Liver (tissue), 3 donors: ENCODE data around the gene UBL3.
A peak's percentile ranks its signal among the peaks of the same experiment; 100 is the strongest.

ENCODE experiments used
- CTCF ChIP-seq: fragments of 150-350 bp; IDR thresholded peaks from 2 replicates; pipeline ENCODE4 v1.5.1; 2017; ENCODE audit warnings: improper control_type of control experiment, low read depth, low read length; ENCODE audit not compliant: missing input control
- HNF4G ChIP-seq: IDR thresholded peaks from 2 replicates; pipeline ENCODE4 v1.6.1; 2016; ENCODE audit warnings: antibody characterized with exemption
- RAD21 ChIP-seq, 2 donors: IDR thresholded peaks; 2 replicates each; pipeline ENCODE4 v1.6.1; 2016; ENCODE audit warnings: antibody characterized with exemption in 2 of 2, mild to moderate bottlenecking in 2 of 2
- RXRA ChIP-seq, 2 donors: IDR thresholded peaks; 2 replicates each; pipeline ENCODE4 v1.6.1; 2017 to 2018; ENCODE audit warnings: antibody characterized with exemption in 2 of 2, mild to moderate bottlenecking in 1 of 2
- TAF1 ChIP-seq: conservative IDR thresholded peaks from 2 replicates; pipeline ENCODE4 v1.6.1; 2016; ENCODE audit warnings: antibody characterized with exemption, mild to moderate bottlenecking
- TF ChIP-seq, protein P1 (sequence below): IDR thresholded peaks from 2 replicates; pipeline ENCODE4 v1.6.1; 2016; ENCODE audit warnings: antibody characterized with exemption
- donor health status: healthy.
- donor health status: healthy.

DNA sequence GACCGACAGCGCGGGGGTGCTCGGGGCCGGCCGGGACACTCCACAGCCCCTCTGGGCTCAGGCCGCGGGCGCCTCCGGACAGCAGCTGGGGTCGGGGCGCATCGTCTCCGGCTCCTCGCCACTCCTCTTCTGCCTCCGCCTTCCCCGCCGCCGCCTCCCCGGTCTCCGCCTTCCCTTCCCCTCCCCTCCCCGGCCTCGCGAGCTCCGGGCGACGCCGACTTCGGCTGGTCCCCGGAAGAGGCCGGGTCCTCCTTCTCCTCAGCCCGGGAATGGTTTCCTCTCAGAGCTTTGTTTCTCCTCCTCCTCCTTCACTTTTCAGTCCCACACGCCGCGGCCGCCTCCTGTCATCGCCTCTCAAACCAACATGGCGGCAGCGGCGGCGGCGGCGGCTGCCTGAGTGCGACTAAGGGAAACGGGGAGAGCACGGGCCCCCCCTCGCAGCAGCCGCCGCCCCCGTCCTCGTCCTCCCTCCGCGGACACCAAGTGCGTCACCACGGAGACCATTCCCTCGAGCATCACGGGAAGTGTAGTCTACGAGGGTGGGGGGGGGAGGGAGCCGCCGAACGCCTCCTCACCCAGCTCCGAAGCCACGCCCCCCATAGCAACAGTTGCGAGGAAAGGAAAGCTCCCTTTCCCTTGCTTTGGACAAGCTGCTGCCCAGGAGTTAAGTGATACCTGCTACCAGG lies at the start of gene UBL3:
- no peak for TF ChIP-seq HNF4G
- TF ChIP-seq CTCF: no peak
- TF ChIP-seq RAD21 (IDR thresholded peaks at IDR 0.05): peak; percentile 25 to 48
- TF ChIP-seq, protein P1, sequence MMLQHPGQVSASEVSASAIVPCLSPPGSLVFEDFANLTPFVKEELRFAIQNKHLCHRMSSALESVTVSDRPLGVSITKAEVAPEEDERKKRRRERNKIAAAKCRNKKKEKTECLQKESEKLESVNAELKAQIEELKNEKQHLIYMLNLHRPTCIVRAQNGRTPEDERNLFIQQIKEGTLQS: no peak
- no peak for TF ChIP-seq RXRA (IDR thresholded peaks at IDR 0.05)
- peak; percentile 96 for TF ChIP-seq TAF1
